WI38 (cell line): Measurements from ENCODE around the gene TPK1.
"Not testable (repeated sequence)": the region's sequence is repeated elsewhere in the genome, so short reads cannot be mapped to it uniquely, and the experiment has no call there.

ENCODE experiments used
- H3K4me3 ChIP-seq: 2 replicates; pipeline ENCODE4 v1.5.1; 2011; ENCODE audit warnings: low read depth, mild to moderate bottlenecking, control low read depth, low read length
- CTCF ChIP-seq: IDR thresholded peaks from 2 replicates; pipeline ENCODE4 v1.5.1; 2012; ENCODE audit warnings: low read depth, mild to moderate bottlenecking, control low read depth, low read length

TPK1 gene

GRCh38 chr7:144738146-144738545 lies 97.7 kb downstream of the TPK1 start:
- no peak overlapping the region for H3K4me3 ChIP-seq
- TF ChIP-seq CTCF = no peak

GRCh38 chr7:144736880-144737493 lies 98.9 kb downstream of the TPK1 start:
- TF ChIP-seq CTCF = no peak
- no peak overlapping the region for H3K4me3 ChIP-seq

GRCh38 chr7:144735505-144736276 lies 100.2 kb downstream of the TPK1 start:
- H3K4me3 ChIP-seq = no peak overlapping the region
- TF ChIP-seq CTCF = no peak

GRCh38 chr7:144731661-144732351 lies 104.0 kb downstream of the TPK1 start:
- TF ChIP-seq CTCF = no peak
- no peak overlapping the region for H3K4me3 ChIP-seq

- H3K4me3 ChIP-seq = no peak overlapping the region
- TF ChIP-seq CTCF = no peak
Measured at GRCh38 chr7:144730224-144730623, 105.6 kb downstream of the TPK1 start.

- H3K4me3 ChIP-seq = no peak overlapping the region
- TF ChIP-seq CTCF = no peak
Measured at GRCh38 chr7:144729226-144729625, 106.6 kb downstream of the TPK1 start.

GRCh38 chr7:144728551-144728950 lies 107.3 kb downstream of the TPK1 start:
- no peak for TF ChIP-seq CTCF
- H3K4me3 ChIP-seq = no peak overlapping the region

GRCh38 chr7:144726840-144727239 lies 109.0 kb downstream of the TPK1 start:
- H3K4me3 ChIP-seq = not testable (repeated sequence)
